K562 (cell line): Measurements from ENCODE around the gene BCL11A. TPM values are rescaled to one million over a fixed set of nuclear protein-coding genes. Genes with fewer than 3 reads are reported as not detected.

Experiments
- ATAC-seq: fragments of 200-7000 bp; cut with Tn5 transposase; 3 replicates; pipeline ENCODE4 v1.9.1; 2020; ENCODE audit warnings: moderate library complexity
- BruUV-seq: library from RNA; stranded (reverse); fragments of 400-500 nt; replicated peaks from 2 replicates; lab custom pipeline; 2021; lab: Mats Ljungman, UMichigan
- CTCF ChIA-PET: fragments of 300-600 bp; formaldehyde crosslinking; extraction: SDS; loops from one replicate; lab custom pipeline; 2021; ENCODE audit warnings: low intra/inter-chr PET ratio; lab: Yijun Ruan, JAX
- POLR2A ChIA-PET: fragments of 300-600, 350-650 bp; sonication (Branson Sonifier 250); formaldehyde crosslinking; extraction: SDS; loops from one replicate; lab custom pipeline; 2021; ENCODE audit warnings: antibody characterized with exemption, inconsistent platforms; lab: Yijun Ruan, JAX
- DNase-seq, 4 experiments: peaks; one replicate each; pipeline versions ENCODE4 v3.0.0 to v3.0.0-alpha.2; 2011 to 2018; ENCODE audit warnings: low spot score in 3 of 4, mixed read lengths in 3 of 4; ENCODE audit errors: extremely low read depth in 1 of 4
- FAIRE-seq: peaks from 2 replicates; lab custom pipeline; 2011; peaks lifted over from hg19 to GRCh38; lab: Jason Lieb, UNC
- H2AFZ ChIP-seq: 2 replicates; pipeline ENCODE4 v1.6.0; 2011; ENCODE audit warnings: low read depth, low read length, control low read depth, inconsistent platforms
- H3K27ac ChIP-seq: fragments of 200-600 bp; 3 replicates; pipeline ENCODE4 v1.8.0; 2011; ENCODE audit warnings: low read depth, mild to moderate bottlenecking, control low read depth, inconsistent platforms, low read length, moderate library complexity, mixed read lengths; ENCODE audit errors: extremely low read depth
- H3K27me3 ChIP-seq, 2 experiments: fragments of 300-600 bp in 1 of 2; 2 replicates in 1 of 2; 3 replicates in 1 of 2; pipeline versions ENCODE4 v1.6.0 to v1.8.0; 2011; ENCODE audit warnings: inconsistent platforms in 2 of 2, low read length in 2 of 2, mild to moderate bottlenecking in 1 of 2, mixed read lengths in 1 of 2, moderate library complexity in 1 of 2; ENCODE audit not compliant: control insufficient read depth in 2 of 2, insufficient read depth in 2 of 2
- H3K36me3 ChIP-seq: fragments of 300-600 bp; 3 replicates; pipeline ENCODE4 v1.8.0; 2011; ENCODE audit warnings: mild to moderate bottlenecking, low read length, inconsistent platforms; ENCODE audit not compliant: control insufficient read depth, insufficient read depth
- H3K4me1 ChIP-seq, 2 experiments: fragments of 200-600 bp in 1 of 2; replicated peaks in 1 of 2; 2 replicates in 1 of 2; 3 replicates in 1 of 2; pipeline versions ENCODE4 v1.5.1 to v1.8.0; 2011; ENCODE audit warnings: inconsistent platforms in 2 of 2, low read length in 2 of 2, mild to moderate bottlenecking in 1 of 2, mixed read lengths in 1 of 2, moderate library complexity in 1 of 2; ENCODE audit not compliant: control insufficient read depth in 2 of 2, insufficient read depth in 2 of 2
- H3K4me2 ChIP-seq: 2 replicates; pipeline ENCODE4 v1.6.1; 2011; ENCODE audit warnings: low read length, control low read depth, inconsistent platforms, mixed read lengths; ENCODE audit not compliant: insufficient read depth
- H3K4me3 ChIP-seq: fragments of 200-600 bp; sonication (generic), shearing (Covaris generic); 2 replicates; pipeline ENCODE4 v1.5.1; 2016; ENCODE audit warnings: control low read depth, inconsistent platforms
- H3K79me2 ChIP-seq: fragments of 200-600 bp; 3 replicates; pipeline ENCODE4 v1.8.0; 2011; ENCODE audit warnings: low read length, inconsistent platforms; ENCODE audit not compliant: control insufficient read depth, insufficient read depth
- H3K9ac ChIP-seq, 2 experiments: 2 replicates each; pipeline versions ENCODE4 v1.6.0 to v1.6.1; 2011; ENCODE audit warnings: low read depth in 2 of 2, low read length in 2 of 2, control low read depth in 1 of 2, inconsistent platforms in 1 of 2, mild to moderate bottlenecking in 1 of 2, mixed read lengths in 1 of 2; ENCODE audit not compliant: insufficient read depth in 1 of 2
- H3K9me1 ChIP-seq: one replicate; pipeline ENCODE4 v1.6.0; 2011; ENCODE audit warnings: inconsistent platforms, mild to moderate bottlenecking, low read length, moderate library complexity; ENCODE audit not compliant: control insufficient read depth, insufficient read depth
- H3K9me3 ChIP-seq: replicated peaks from 2 replicates; pipeline ENCODE4 v1.5.1; 2011; ENCODE audit warnings: low read depth, low read length, inconsistent platforms; ENCODE audit not compliant: control insufficient read depth, insufficient read depth
- H4K20me1 ChIP-seq: replicated peaks from 2 replicates; pipeline ENCODE4 v1.6.1; 2011; ENCODE audit warnings: low read length, inconsistent platforms, mixed read lengths; ENCODE audit not compliant: control insufficient read depth, insufficient read depth
- WGBS: fragments of 100-300 bp; shearing (Covaris generic); methylation state at CpG from one replicate; pipeline ENCODE4 v1.1.6; 2016; ENCODE audit warnings: low coverage, mixed read lengths; ENCODE audit not compliant: insufficient coverage; ENCODE audit errors: missing lambda C conversion rate; 5-methylcytosine and 5-hydroxymethylcytosine counted together
- in situ Hi-C: fragments of 300-500 bp; cut with MboI; formaldehyde crosslinking; loops from 4 replicates; pipeline ENCODE4 v1.15.0; 2018; ENCODE audit warnings: inconsistent platforms, mixed read lengths
- intact Hi-C: fragments of 100-400 bp; cut with micrococcal nuclease; formaldehyde crosslinking; loops from 2 replicates; pipeline ENCODE4 v1.14.2; 2022
- polyA plus RNA-seq, 8 experiments: library from polyadenylated mRNA; depleted of rRNA in 4 of 8; stranded (reverse) in 5 of 8; unstranded in 3 of 8; fragments of >200 nt; fragmentation: Nextera tagmentation in 2 of 8; fragmentation: Illumina TruSeq in 1 of 8; extraction: Ambion mirVana in 2 of 8; extraction: Trizol in 1 of 8; gene quantifications; 2 replicates each; pipeline versions ENCODE4 v1.2.1 to v1.2.3, GENCODE V29; 2011 to 2014; ENCODE audit warnings: inconsistent platforms in 1 of 8, missing spikeins in 1 of 8
- total RNA-seq, 7 experiments: library from RNA; depleted of rRNA in 6 of 7; stranded (reverse); fragments of >200 nt in 6 of 7; fragmentation: Illumina TruSeq in 2 of 7; extraction: Trizol in 2 of 7; gene quantifications; 2 replicates each; pipeline versions ENCODE4 v1.2.1 to v1.2.3, GENCODE V29; 2011 to 2021; ENCODE audit warnings: low replicate concordance in 1 of 7
- TF ChIP-seq, protein P1 (sequence below): sonication (generic); formaldehyde crosslinking; IDR thresholded peaks from 2 replicates; pipeline ENCODE4 v1.8.1; 2023; ENCODE audit warnings: mild to moderate bottlenecking, missing genetic modification reagents, moderate library complexity
- TF ChIP-seq, protein P2 (sequence below): fragments of 450-650 bp; IDR thresholded peaks from 2 replicates; pipeline ENCODE4 v1.6.1; 2016; ENCODE audit warnings: mild to moderate bottlenecking, moderate library complexity

The BCL11A gene
- total and polyA plus RNA-seq, 9 of the 15 experiments (the other 6 are each of a cell fraction or from before 2014, with no cell fraction given): 0.13 TPM; not detected in 8

DNA sequence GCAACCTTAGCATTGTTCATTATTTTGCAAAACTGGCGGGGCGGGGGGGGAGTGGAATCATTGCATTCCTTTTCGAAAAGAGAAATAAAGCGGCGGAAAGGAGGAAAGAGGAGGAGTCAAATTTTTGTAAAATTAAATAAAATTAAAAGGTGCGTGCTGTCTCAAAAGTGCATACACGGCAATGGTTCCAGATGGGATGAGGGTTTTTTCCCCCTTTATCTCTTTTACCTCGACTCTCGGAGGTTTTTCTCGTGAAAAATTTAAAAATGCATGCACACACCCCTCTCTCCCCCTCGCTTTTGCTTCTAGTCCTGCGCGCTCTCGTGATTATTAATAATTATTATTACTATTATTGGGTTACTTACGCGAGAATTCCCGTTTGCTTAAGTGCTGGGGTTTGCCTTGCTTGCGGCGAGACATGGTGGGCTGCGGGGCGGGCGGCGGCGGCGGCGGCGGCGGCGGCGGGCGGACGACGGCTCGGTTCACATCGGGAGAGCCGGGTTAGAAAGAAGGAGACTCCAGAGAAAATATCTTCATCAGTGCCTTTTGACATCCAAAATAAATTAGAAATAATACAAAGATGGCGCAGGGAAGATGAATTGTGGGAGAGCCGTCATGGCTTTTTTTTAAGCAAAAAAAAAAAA lies 481 bp downstream of the BCL11A start:
- Histone ChIP-seq H4K20me1 (no peaks in the 10 kb centered on the region), H3K79me2 (no peaks in the 10 kb centered on the region), H3K27ac (no peak overlapping the region), H3K9me1 (no peaks in the 10 kb centered on the region), H3K4me1 (peaks cover 0 to 33% of the 10 kb centered on the region in 2 experiments; a peak in 2 of 5 replicates), H2AFZ (no peak overlapping the region), H3K36me3 (no peaks in the 10 kb centered on the region), H3K9me3 (no peaks in the 10 kb centered on the region), H3K4me3 (no peak overlapping the region), H3K27me3 (peaks cover 34 to 43% of the 10 kb centered on the region in 2 experiments; a peak in 4 of 5 replicates), H3K4me2 (no peak overlapping the region), H3K9ac (no peak overlapping the region)
- POLR2A ChIA-PET: no interaction called here
- in situ Hi-C loops (no loop called here), intact Hi-C loops (no loop called here)
- CTCF ChIA-PET: no interaction called here
- 54% methylated on average over 36 of the region's 38 CpGs for WGBS
- no peak for FAIRE-seq
- no TSS peak for BruUV-seq
- no peak for DNase-seq
- ATAC-seq: no peak
- TF ChIP-seq, protein P1, sequence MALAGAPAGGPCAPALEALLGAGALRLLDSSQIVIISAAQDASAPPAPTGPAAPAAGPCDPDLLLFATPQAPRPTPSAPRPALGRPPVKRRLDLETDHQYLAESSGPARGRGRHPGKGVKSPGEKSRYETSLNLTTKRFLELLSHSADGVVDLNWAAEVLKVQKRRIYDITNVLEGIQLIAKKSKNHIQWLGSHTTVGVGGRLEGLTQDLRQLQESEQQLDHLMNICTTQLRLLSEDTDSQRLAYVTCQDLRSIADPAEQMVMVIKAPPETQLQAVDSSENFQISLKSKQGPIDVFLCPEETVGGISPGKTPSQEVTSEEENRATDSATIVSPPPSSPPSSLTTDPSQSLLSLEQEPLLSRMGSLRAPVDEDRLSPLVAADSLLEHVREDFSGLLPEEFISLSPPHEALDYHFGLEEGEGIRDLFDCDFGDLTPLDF: no peak
- TF ChIP-seq, protein P2, sequence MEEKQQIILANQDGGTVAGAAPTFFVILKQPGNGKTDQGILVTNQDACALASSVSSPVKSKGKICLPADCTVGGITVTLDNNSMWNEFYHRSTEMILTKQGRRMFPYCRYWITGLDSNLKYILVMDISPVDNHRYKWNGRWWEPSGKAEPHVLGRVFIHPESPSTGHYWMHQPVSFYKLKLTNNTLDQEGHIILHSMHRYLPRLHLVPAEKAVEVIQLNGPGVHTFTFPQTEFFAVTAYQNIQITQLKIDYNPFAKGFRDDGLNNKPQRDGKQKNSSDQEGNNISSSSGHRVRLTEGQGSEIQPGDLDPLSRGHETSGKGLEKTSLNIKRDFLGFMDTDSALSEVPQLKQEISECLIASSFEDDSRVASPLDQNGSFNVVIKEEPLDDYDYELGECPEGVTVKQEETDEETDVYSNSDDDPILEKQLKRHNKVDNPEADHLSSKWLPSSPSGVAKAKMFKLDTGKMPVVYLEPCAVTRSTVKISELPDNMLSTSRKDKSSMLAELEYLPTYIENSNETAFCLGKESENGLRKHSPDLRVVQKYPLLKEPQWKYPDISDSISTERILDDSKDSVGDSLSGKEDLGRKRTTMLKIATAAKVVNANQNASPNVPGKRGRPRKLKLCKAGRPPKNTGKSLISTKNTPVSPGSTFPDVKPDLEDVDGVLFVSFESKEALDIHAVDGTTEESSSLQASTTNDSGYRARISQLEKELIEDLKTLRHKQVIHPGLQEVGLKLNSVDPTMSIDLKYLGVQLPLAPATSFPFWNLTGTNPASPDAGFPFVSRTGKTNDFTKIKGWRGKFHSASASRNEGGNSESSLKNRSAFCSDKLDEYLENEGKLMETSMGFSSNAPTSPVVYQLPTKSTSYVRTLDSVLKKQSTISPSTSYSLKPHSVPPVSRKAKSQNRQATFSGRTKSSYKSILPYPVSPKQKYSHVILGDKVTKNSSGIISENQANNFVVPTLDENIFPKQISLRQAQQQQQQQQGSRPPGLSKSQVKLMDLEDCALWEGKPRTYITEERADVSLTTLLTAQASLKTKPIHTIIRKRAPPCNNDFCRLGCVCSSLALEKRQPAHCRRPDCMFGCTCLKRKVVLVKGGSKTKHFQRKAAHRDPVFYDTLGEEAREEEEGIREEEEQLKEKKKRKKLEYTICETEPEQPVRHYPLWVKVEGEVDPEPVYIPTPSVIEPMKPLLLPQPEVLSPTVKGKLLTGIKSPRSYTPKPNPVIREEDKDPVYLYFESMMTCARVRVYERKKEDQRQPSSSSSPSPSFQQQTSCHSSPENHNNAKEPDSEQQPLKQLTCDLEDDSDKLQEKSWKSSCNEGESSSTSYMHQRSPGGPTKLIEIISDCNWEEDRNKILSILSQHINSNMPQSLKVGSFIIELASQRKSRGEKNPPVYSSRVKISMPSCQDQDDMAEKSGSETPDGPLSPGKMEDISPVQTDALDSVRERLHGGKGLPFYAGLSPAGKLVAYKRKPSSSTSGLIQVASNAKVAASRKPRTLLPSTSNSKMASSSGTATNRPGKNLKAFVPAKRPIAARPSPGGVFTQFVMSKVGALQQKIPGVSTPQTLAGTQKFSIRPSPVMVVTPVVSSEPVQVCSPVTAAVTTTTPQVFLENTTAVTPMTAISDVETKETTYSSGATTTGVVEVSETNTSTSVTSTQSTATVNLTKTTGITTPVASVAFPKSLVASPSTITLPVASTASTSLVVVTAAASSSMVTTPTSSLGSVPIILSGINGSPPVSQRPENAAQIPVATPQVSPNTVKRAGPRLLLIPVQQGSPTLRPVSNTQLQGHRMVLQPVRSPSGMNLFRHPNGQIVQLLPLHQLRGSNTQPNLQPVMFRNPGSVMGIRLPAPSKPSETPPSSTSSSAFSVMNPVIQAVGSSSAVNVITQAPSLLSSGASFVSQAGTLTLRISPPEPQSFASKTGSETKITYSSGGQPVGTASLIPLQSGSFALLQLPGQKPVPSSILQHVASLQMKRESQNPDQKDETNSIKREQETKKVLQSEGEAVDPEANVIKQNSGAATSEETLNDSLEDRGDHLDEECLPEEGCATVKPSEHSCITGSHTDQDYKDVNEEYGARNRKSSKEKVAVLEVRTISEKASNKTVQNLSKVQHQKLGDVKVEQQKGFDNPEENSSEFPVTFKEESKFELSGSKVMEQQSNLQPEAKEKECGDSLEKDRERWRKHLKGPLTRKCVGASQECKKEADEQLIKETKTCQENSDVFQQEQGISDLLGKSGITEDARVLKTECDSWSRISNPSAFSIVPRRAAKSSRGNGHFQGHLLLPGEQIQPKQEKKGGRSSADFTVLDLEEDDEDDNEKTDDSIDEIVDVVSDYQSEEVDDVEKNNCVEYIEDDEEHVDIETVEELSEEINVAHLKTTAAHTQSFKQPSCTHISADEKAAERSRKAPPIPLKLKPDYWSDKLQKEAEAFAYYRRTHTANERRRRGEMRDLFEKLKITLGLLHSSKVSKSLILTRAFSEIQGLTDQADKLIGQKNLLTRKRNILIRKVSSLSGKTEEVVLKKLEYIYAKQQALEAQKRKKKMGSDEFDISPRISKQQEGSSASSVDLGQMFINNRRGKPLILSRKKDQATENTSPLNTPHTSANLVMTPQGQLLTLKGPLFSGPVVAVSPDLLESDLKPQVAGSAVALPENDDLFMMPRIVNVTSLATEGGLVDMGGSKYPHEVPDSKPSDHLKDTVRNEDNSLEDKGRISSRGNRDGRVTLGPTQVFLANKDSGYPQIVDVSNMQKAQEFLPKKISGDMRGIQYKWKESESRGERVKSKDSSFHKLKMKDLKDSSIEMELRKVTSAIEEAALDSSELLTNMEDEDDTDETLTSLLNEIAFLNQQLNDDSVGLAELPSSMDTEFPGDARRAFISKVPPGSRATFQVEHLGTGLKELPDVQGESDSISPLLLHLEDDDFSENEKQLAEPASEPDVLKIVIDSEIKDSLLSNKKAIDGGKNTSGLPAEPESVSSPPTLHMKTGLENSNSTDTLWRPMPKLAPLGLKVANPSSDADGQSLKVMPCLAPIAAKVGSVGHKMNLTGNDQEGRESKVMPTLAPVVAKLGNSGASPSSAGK: no peak
